Activated CD4-positive, alpha-beta T cell treated with anti-CD3 and anti-CD28 coated beads, Interleukin-2, Interleukin-4, amounts not matched to agents 100 ng/mL and 50 ng/mL, durations not matched to agents 16 hours and 8 hours (primary cell): ENCODE results near the gene GJA9.
"Not testable (repeated sequence)": the region's sequence is repeated elsewhere in the genome, so short reads cannot be mapped to it uniquely, and the experiment has no call there.

ENCODE experiments used
- DNase-seq: peaks from one replicate; pipeline ENCODE4 v3.0.0-alpha.2; 2020; ENCODE audit warnings: low spot score

GJA9 gene

GRCh38 chr1:38873027-38873969 is 8.1 kb downstream of the GJA9 start, which contains the start of gene MYCBP:
Gene MYCBP (minus strand): TSS chr1:38873348. CDS start chr1:38873305, 43 bp downstream.
- DNase-seq: peak; percentile 98

- DNase-seq: peak; percentile 37
Measured at GRCh38 chr1:38872401-38873026, 8.9 kb downstream of the GJA9 start.

GRCh38 chr1:38870996-38871395 is 10.4 kb downstream of the GJA9 start:
- DNase-seq: no peak

GRCh38 chr1:38867208-38867607 is 14.2 kb downstream of the GJA9 start:
- DNase-seq: no peak

GRCh38 chr1:38865112-38865715 is 16.2 kb downstream of the GJA9 start:
- DNase-seq: no peak

- DNase-seq: no peak
Measured at GRCh38 chr1:38860454-38860795, 21.0 kb downstream of the GJA9 start.

- peak; percentile 99 for DNase-seq
Measured at GRCh38 chr1:38859561-38860453, 21.6 kb downstream of the GJA9 start, which contains the start of gene RRAGC. Gene RRAGC (minus strand): TSS chr1:38859772. CDS start chr1:38859646, 126 bp downstream.

GRCh38 chr1:38858833-38859560 is 22.4 kb downstream of the GJA9 start:
- DNase-seq: peak; percentile 46

GRCh38 chr1:38852780-38853179 is 28.6 kb downstream of the GJA9 start:
- peak; percentile 80 for DNase-seq

- no peak for DNase-seq
Measured at GRCh38 chr1:38848071-38848470, 33.3 kb downstream of the GJA9 start.

- no peak for DNase-seq
Measured at GRCh38 chr1:38846210-38846609, 35.2 kb downstream of the GJA9 start.

- DNase-seq: not testable (repeated sequence)
Measured at GRCh38 chr1:38845088-38845487, 36.3 kb downstream of the GJA9 start.

- DNase-seq: no peak
Measured at GRCh38 chr1:38840281-38840680, 41.1 kb downstream of the GJA9 start.

GRCh38 chr1:38839363-38839762 is 42.0 kb downstream of the GJA9 start:
- no peak for DNase-seq

GRCh38 chr1:38836316-38836715 is 45.1 kb downstream of the GJA9 start:
- not testable (repeated sequence) for DNase-seq

- DNase-seq: peak; percentile 80
Measured at GRCh38 chr1:38834937-38835827, 46.2 kb downstream of the GJA9 start.

GRCh38 chr1:38834221-38834782 is 47.1 kb downstream of the GJA9 start:
- no peak for DNase-seq

GRCh38 chr1:38833146-38833545 is 48.2 kb downstream of the GJA9 start:
- DNase-seq: no peak

GRCh38 chr1:38832370-38832734 is 49.0 kb downstream of the GJA9 start:
- no peak for DNase-seq
